ENCODE data around the gene MPC2.
"Not testable (repeated sequence)": the region's sequence is repeated elsewhere in the genome, so short reads cannot be mapped to it uniquely, and the experiment has no call there.

The MPC2 gene

GRCh38 chr1:167899253-167899681 is 37.6 kb downstream of the MPC2 start:
- TF ChIP-seq, protein P1, sequence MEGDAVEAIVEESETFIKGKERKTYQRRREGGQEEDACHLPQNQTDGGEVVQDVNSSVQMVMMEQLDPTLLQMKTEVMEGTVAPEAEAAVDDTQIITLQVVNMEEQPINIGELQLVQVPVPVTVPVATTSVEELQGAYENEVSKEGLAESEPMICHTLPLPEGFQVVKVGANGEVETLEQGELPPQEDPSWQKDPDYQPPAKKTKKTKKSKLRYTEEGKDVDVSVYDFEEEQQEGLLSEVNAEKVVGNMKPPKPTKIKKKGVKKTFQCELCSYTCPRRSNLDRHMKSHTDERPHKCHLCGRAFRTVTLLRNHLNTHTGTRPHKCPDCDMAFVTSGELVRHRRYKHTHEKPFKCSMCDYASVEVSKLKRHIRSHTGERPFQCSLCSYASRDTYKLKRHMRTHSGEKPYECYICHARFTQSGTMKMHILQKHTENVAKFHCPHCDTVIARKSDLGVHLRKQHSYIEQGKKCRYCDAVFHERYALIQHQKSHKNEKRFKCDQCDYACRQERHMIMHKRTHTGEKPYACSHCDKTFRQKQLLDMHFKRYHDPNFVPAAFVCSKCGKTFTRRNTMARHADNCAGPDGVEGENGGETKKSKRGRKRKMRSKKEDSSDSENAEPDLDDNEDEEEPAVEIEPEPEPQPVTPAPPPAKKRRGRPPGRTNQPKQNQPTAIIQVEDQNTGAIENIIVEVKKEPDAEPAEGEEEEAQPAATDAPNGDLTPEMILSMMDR (IDR thresholded peaks at IDR 0.05; ENCODE audit: low read depth, low read length), result no peak
- H3K36me3 ChIP-seq, result no peaks in the 10 kb centered on the region
- H3K9me3 ChIP-seq (ENCODE audit: severe bottlenecking), result no peaks in the 10 kb centered on the region
- no peaks in the 10 kb centered on the region for H3K27me3 ChIP-seq (ENCODE audit: insufficient read depth, low read depth, severe bottlenecking)
- H3K4me3 ChIP-seq (ENCODE audit: low read depth, low read length), result no peak overlapping the region
- no peak for DNase-seq
- no peak overlapping the region for H3K27ac ChIP-seq

GRCh38 chr1:167898578-167899222 is 38.2 kb downstream of the MPC2 start:
- H3K27me3 ChIP-seq (ENCODE audit: insufficient read depth, low read depth, severe bottlenecking), result no peaks in the 10 kb centered on the region
- no peak overlapping the region for H3K27ac ChIP-seq
- no peak overlapping the region for H3K4me3 ChIP-seq (ENCODE audit: low read depth, low read length)
- no peak for DNase-seq
- H3K36me3 ChIP-seq, result no peaks in the 10 kb centered on the region
- no peaks in the 10 kb centered on the region for H3K9me3 ChIP-seq (ENCODE audit: severe bottlenecking)
- TF ChIP-seq, protein P1 (IDR thresholded peaks at IDR 0.05; ENCODE audit: low read depth, low read length), result no peak

DNA sequence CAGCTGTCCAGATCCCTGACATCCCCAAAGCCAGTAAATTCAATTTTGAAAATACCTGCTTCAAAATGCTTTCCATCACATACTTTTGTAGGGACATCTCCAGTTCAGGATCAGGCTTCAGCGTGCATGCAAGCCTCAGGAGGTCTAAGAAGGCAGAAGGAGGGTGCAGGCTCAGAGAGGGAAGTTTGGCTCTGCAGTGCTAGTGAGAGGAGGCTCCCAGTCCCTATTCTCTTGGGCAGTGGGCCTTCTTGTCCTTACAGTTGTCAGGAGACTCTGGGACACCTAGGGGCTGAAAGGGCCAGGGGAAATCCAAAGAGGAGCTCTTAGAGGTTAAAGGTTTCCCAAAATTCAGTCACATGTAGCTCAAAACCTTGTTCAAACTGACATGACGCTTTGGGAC is 43.1 kb downstream of the MPC2 start:
- Histone ChIP-seq H3K27ac (no peak overlapping the region), H3K36me3 (no peaks in the 10 kb centered on the region), H3K9me3 (ENCODE audit: severe bottlenecking) (no peaks in the 10 kb centered on the region), H3K4me3 (ENCODE audit: low read depth, low read length) (no peak overlapping the region), H3K27me3 (ENCODE audit: insufficient read depth, low read depth, severe bottlenecking) (no peaks in the 10 kb centered on the region)
- DNase-seq, result no peak
- TF ChIP-seq, protein P1 (IDR thresholded peaks at IDR 0.05; ENCODE audit: low read depth, low read length), result no peak

DNA sequence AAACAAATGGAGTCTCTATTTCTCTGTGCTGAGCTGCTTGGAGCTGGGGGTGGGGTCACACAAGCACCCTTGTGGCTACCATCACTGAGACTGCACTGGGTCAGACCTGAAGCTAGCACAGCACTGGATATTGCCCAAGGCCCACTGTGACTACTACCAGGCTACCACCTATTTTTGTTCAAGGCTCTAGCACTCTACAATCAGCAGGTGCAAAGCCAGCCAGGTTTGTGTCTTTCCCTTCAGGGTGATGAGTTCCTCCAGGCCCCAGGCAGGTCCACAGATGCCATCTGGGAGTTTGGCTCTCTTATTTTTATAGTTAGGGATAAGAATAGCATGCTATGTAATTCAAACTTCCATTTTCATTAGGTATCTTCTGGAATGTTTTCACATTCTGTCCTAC is 46.5 kb downstream of the MPC2 start:
- TF ChIP-seq, protein P1 (IDR thresholded peaks at IDR 0.05; ENCODE audit: low read depth, low read length), result no peak
- H3K27ac ChIP-seq, result no peak overlapping the region
- no peak overlapping the region for H3K4me3 ChIP-seq (ENCODE audit: low read depth, low read length)
- DNase-seq, result no peak
- H3K9me3 ChIP-seq (ENCODE audit: severe bottlenecking), result no peaks in the 10 kb centered on the region
- H3K27me3 ChIP-seq (ENCODE audit: insufficient read depth, low read depth, severe bottlenecking), result no peaks in the 10 kb centered on the region
- H3K36me3 ChIP-seq, result no peaks in the 10 kb centered on the region

DNA sequence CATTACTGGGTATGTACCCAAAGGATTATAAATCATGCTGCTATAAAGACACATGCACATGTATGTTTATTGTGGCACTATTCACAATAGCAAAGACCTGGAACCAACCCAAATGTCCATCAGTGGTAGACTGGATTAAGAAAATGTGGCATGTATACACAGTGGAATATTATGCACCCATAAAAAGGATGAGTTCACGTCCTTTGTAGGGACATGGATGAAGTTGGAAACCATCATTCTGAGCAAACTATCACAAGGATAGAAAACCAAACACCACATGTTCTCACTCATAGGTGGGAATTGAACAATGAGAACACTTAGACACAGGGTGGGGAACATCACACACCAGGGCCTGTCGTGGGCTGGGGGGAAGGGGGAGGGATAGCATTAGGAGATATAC is 49.7 kb downstream of the MPC2 start:
- H3K27me3 ChIP-seq (ENCODE audit: insufficient read depth, low read depth, severe bottlenecking); H3K9me3 ChIP-seq (ENCODE audit: severe bottlenecking); H3K4me3 ChIP-seq (ENCODE audit: low read depth, low read length); DNase-seq; H3K27ac ChIP-seq; H3K36me3 ChIP-seq: not testable (repeated sequence)

DNA sequence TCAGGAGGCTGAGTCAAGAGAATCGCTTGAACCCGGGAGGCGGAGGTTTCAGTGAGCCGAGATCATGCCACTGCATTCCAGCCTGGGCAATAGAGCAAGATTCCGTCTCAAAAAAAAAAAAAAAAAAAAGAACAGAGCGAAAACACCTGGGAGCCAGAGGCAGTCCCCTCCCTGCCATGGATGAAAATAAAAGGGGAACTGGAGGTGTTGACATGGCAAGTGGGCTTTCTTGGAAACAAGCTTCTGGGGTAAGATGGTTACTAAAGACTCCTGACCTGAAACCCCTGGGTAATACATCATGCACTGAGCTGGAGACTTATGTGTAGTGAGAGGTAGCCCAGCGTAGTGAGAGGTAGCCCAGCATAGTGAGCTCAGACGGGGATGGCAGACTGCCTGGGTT is 54.5 kb downstream of the MPC2 start:
- TF ChIP-seq, protein P1 (IDR thresholded peaks at IDR 0.05; ENCODE audit: low read depth, low read length), result no peak

More for the DNA sequence above, 54.5 kb downstream of the MPC2 start:
- no peak overlapping the region for H3K4me3 ChIP-seq (ENCODE audit: low read depth, low read length)
- no peak for DNase-seq
- no peaks in the 10 kb centered on the region for H3K9me3 ChIP-seq (ENCODE audit: severe bottlenecking)
- no peaks in the 10 kb centered on the region for H3K36me3 ChIP-seq
- no peaks in the 10 kb centered on the region for H3K27me3 ChIP-seq (ENCODE audit: insufficient read depth, low read depth, severe bottlenecking)
- H3K27ac ChIP-seq, result no peak overlapping the region

Measured in WERI-Rb-1 (cell line).